Heart right ventricle (tissue), 16 donors: ENCODE results near the gene CNOT2. TPM values are rescaled to one million over a fixed set of nuclear protein-coding genes. Genes with fewer than 3 reads are reported as not detected.

Experiments used
- ATAC-seq, 8 donors: fragments of 200-7000 bp; cut with Tn5 transposase; one replicate each; pipeline ENCODE4 v1.9.1; 2020; ENCODE audit warnings: mild to moderate bottlenecking in 8 of 8, moderate library complexity in 8 of 8, moderate number of reproducible peaks in 1 of 8
- DNase-seq, 2 donors: peaks; one replicate each; pipeline ENCODE4 v3.0.0-alpha.2; 2020
- H3K27ac ChIP-seq, 10 donors: fragments of 200-600 bp; sonication (generic) in 2 of 10; one replicate each; pipeline versions ENCODE4 v1.5.0 to v1.8.0; 2020 to 2022; ENCODE audit warnings: mild to moderate bottlenecking in 3 of 10
- H3K27me3 ChIP-seq, 7 donors: fragments of 200-600 bp; one replicate each; pipeline ENCODE4 v1.8.0; 2021 to 2022; ENCODE audit warnings: mild to moderate bottlenecking in 2 of 7
- H3K36me3 ChIP-seq, 9 donors: fragments of 200-600 bp; sonication (generic) in 1 of 9; one replicate each; pipeline versions ENCODE4 v1.5.0 to v1.8.0; 2020 to 2022; ENCODE audit warnings: mild to moderate bottlenecking in 2 of 9
- H3K4me1 ChIP-seq, 9 donors: fragments of 200-600 bp; sonication (generic) in 1 of 9; one replicate each; pipeline versions ENCODE4 v1.5.0 to v1.8.0; 2020 to 2022; ENCODE audit warnings: mild to moderate bottlenecking in 4 of 9
- H3K4me3 ChIP-seq, 10 donors: fragments of 200-600 bp; sonication (generic) in 2 of 10; one replicate each; pipeline versions ENCODE4 v1.5.0 to v1.8.0; 2020 to 2022; ENCODE audit warnings: mild to moderate bottlenecking in 7 of 10, moderate library complexity in 2 of 10
- H3K9me3 ChIP-seq, 11 donors: fragments of 200-600 bp in 10 of 11; sonication (generic) in 2 of 11; one replicate each; pipeline versions ENCODE4 v1.5.0 to v1.8.0; 2013 to 2022; ENCODE audit warnings: mild to moderate bottlenecking in 2 of 11, control low read depth in 1 of 11, moderate library complexity in 1 of 11
- WGBS, 2 donors: extraction: QIAGEN DNeasy Blood & Tissue Kit; methylation state at CpG; one replicate each; pipeline ENCODE4 v1.1.7; 2013; ENCODE audit warnings: inconsistent platforms in 1 of 2; 5-methylcytosine and 5-hydroxymethylcytosine counted together
- intact Hi-C, 10 donors: fragments of 100-400 bp; cut with DNase I; formaldehyde crosslinking; loops; one replicate each; pipeline versions ENCODE4 v1.11.1 to v1.14.2; 2022
- polyA plus RNA-seq, 2 donors: library from polyadenylated mRNA; stranded (reverse); fragments of 200-250 nt; gene quantifications; one replicate each; pipeline ENCODE4 v1.2.3, GENCODE V29; 2013
- total RNA-seq, 10 donors: library from RNA; stranded (reverse); fragmentation: NEBNext Ultra II Directional in 3 of 10; extraction: Animal tissue kit (Norgen Biotek cat#: 25700) in 3 of 10; gene quantifications; one replicate each; pipeline versions ENCODE4 v1.2.1 to v1.2.4, GENCODE V29; 2021 to 2023
- TF ChIP-seq, protein P1 (sequence below), 9 donors: fragments of 200-600 bp; sonication (generic) in 2 of 9; IDR thresholded peaks; one replicate each; pipeline versions ENCODE4 v1.5.0 to v1.8.0; 2021 to 2022; ENCODE audit warnings: antibody characterized with exemption in 9 of 9, mild to moderate bottlenecking in 5 of 9, moderate library complexity in 1 of 9
- donor health status: Arrhythmogenic right ventricular cardiomyopathy.
- donor health status: ischemic (EF 13 %, LVEDD 7.1; RV severe dilation, severe dysfunction).
- donor health status: healthy with polysubstance abuse.
- donor health status: DM: no; HTN: yes; CAD: no.
- donor health status: DM: no; HTN: no; CAD: no.
- donor health status: ischemic (EF 25% LVEDD 6.9; RV normal size, moderate dysfunction).
- donor health status: ischemic (EF 25% LVEDD 5.7; RV mildly dilated, moderate dysfunction).
- donor health status: healthy.
- donor health status: DM: yes; HTN: yes; CAD: no.
- donor health status: Ischemic cardiomyopathy.
- donor health status: ischemic (EF 35%, LVEDD 5.7; RV mildly dilated, moderate dysfunction).
- donor health status: nonischemic (EF 11% LVEDD 7.7; RV severe dilation, severe dysfunction).
- donor health status: DM: yes; HTN: yes; CAD: no.
- donor health status: PGD.
- donor health status: ischemic (EF 29% LVEDD 5.4; RV normal size, mild dysfunction).
- donor health status: nonischemic (EF 23%, LVEDD 6.1; RV moderate dilation, normal function).

CNOT2 gene
- total and polyA plus RNA-seq, 12 donors = 17.6 to 43.0 (median 35.0) TPM

DNA sequence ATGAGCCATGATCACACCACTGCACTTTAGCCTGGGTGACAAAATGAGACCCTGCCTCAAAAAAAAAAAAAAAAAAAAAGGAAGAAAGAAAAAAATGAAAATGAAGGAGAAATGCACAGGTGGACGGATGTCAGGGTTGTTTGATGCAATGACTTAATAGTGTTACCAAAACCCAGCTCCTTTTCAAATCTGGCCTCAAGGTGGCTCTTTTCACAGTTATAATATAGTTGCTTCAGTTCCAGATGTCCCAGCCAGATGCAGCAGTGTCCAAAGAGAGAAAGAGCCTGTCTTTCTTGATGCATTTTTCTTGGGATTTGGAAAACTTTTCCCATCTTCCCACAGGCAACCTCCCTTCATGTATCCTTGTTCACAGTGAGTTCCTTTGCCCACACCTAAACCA, 159.4 kb downstream of the CNOT2 start:
- ATAC-seq = no peak
- TF ChIP-seq, protein P1, sequence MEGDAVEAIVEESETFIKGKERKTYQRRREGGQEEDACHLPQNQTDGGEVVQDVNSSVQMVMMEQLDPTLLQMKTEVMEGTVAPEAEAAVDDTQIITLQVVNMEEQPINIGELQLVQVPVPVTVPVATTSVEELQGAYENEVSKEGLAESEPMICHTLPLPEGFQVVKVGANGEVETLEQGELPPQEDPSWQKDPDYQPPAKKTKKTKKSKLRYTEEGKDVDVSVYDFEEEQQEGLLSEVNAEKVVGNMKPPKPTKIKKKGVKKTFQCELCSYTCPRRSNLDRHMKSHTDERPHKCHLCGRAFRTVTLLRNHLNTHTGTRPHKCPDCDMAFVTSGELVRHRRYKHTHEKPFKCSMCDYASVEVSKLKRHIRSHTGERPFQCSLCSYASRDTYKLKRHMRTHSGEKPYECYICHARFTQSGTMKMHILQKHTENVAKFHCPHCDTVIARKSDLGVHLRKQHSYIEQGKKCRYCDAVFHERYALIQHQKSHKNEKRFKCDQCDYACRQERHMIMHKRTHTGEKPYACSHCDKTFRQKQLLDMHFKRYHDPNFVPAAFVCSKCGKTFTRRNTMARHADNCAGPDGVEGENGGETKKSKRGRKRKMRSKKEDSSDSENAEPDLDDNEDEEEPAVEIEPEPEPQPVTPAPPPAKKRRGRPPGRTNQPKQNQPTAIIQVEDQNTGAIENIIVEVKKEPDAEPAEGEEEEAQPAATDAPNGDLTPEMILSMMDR (IDR thresholded peaks at IDR 0.05) = no peak
- DNase-seq = no peak
- Histone ChIP-seq H3K4me1 (no peaks in the 10 kb centered on the region), H3K36me3 (peaks cover 0 to 22% (median 0%) of the 10 kb centered on the region in 9 donors), H3K9me3 (no peaks in the 10 kb centered on the region), H3K27me3 (no peaks in the 10 kb centered on the region), H3K27ac (no peak overlapping the region), H3K4me3 (no peak overlapping the region)
- WGBS, 2 donors = 88 to 95% methylated on average over 1 of the region's 1 CpG
- intact Hi-C loops = no loop called here

- no peaks in the 10 kb centered on the region for H3K4me1 ChIP-seq
- no peaks in the 10 kb centered on the region for H3K27me3 ChIP-seq
- intact Hi-C loops = no loop called here
- H3K36me3 ChIP-seq = peaks cover 0 to 22% (median 0%) of the 10 kb centered on the region in 9 donors
- no peak for ATAC-seq
- DNase-seq = no peak
- H3K27ac ChIP-seq = no peak overlapping the region
- no peak overlapping the region for H3K4me3 ChIP-seq
- no peaks in the 10 kb centered on the region for H3K9me3 ChIP-seq
- TF ChIP-seq, protein P1 (IDR thresholded peaks at IDR 0.05) = no peak
Measured at GRCh38 chr12:70403826-70404225, 160.6 kb downstream of the CNOT2 start.

Other genes with a start within 250 kb of the CNOT2 start
- gene KCNMB4, start 122.9 kb downstream of the CNOT2 start, total RNA-seq = 1 to 10 TPM; 1.2 to 3.8 (median 1.6) TPM
- 1 to 10 TPM; 2.5 to 2.6 TPM for gene KCNMB4, start 122.9 kb downstream of the CNOT2 start, polyA plus RNA-seq